ENCODE data around the gene TNFAIP6. TPM values are rescaled to one million over a fixed set of nuclear protein-coding genes. Genes with fewer than 3 reads are reported as not detected.

TNFAIP6 gene
- total and polyA plus RNA-seq, 12 donors = 0.20 to 9.0 (median 0.27) TPM; not detected in 3

DNA sequence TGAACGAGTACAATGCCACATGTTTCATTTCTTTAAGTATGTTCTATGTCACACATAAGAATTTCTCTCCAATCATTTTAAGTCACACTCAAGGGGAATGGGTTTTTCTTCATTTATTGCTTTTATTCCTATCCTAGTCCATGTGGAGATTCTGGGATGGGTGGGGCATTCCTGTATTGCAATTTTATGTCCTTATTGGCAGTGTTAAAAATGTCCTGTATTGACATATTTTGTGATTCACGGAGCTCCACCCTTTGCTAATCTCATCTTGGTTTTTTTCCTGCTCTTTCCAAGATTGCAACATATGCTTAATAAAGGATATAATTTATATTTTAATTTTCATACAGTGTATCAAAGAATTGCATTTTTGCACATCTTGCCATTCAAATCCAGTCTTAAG is 3.4 kb upstream of the TNFAIP6 start:
- H3K4me1 ChIP-seq (replicated peaks in 1 of 2) = no peaks in the 10 kb centered on the region
- no peak for TF ChIP-seq POLR2A (IDR thresholded peaks at IDR 0.05)
- TF ChIP-seq, protein P1, sequence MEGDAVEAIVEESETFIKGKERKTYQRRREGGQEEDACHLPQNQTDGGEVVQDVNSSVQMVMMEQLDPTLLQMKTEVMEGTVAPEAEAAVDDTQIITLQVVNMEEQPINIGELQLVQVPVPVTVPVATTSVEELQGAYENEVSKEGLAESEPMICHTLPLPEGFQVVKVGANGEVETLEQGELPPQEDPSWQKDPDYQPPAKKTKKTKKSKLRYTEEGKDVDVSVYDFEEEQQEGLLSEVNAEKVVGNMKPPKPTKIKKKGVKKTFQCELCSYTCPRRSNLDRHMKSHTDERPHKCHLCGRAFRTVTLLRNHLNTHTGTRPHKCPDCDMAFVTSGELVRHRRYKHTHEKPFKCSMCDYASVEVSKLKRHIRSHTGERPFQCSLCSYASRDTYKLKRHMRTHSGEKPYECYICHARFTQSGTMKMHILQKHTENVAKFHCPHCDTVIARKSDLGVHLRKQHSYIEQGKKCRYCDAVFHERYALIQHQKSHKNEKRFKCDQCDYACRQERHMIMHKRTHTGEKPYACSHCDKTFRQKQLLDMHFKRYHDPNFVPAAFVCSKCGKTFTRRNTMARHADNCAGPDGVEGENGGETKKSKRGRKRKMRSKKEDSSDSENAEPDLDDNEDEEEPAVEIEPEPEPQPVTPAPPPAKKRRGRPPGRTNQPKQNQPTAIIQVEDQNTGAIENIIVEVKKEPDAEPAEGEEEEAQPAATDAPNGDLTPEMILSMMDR (IDR thresholded peaks at IDR 0.05) = no peak
- no peak overlapping the region for H3K27ac ChIP-seq
- DNase-seq = no peak
- intact Hi-C loops (cut with DNase I) = no loop called here
- H3K9me3 ChIP-seq (replicated peaks in 1 of 3) = no peaks in the 10 kb centered on the region
- WGBS, 4 donors = 78 to 84% (median 78%) methylated on average over 2 of the region's 2 CpGs
- H3K27me3 ChIP-seq = no peaks in the 10 kb centered on the region
- no peaks in the 10 kb centered on the region for H3K36me3 ChIP-seq (replicated peaks in 1 of 2)
- no peak overlapping the region for H3K4me3 ChIP-seq

DNA sequence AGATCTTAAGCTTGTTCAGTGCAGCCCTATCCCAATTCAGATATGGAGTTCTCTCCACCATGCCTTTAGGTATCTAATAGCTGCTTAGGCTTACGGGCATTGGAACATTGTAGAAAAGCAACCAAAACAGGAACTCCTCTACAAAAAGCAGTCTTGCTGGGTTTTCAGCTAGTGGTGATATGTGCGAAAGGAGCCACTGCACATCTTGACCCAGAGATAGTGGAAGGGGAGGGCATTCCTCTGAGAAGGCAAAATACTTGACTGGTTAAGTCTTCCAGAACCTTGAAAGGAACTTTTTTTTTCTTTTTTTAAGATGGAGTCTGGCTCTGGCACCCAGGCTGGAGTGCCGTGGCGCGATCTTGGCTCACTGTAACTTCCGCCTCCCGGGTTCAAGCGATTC is 2.6 kb upstream of the TNFAIP6 start:
- intact Hi-C loops (cut with DNase I) = no loop called here
- no peak for DNase-seq
- H3K9me3 ChIP-seq (replicated peaks in 1 of 3) = no peaks in the 10 kb centered on the region
- TF ChIP-seq POLR2A (IDR thresholded peaks at IDR 0.05) = no peak
- TF ChIP-seq, protein P1 (IDR thresholded peaks at IDR 0.05) = no peak
- H3K4me3 ChIP-seq = no peak overlapping the region
- 94 to 98% (median 95%) methylated on average over 8 of the region's 8 CpGs for WGBS, 4 donors
- no peaks in the 10 kb centered on the region for H3K27me3 ChIP-seq
- no peak overlapping the region for H3K27ac ChIP-seq
- no peaks in the 10 kb centered on the region for H3K36me3 ChIP-seq (replicated peaks in 1 of 2)
- H3K4me1 ChIP-seq (replicated peaks in 1 of 2) = no peaks in the 10 kb centered on the region

DNA sequence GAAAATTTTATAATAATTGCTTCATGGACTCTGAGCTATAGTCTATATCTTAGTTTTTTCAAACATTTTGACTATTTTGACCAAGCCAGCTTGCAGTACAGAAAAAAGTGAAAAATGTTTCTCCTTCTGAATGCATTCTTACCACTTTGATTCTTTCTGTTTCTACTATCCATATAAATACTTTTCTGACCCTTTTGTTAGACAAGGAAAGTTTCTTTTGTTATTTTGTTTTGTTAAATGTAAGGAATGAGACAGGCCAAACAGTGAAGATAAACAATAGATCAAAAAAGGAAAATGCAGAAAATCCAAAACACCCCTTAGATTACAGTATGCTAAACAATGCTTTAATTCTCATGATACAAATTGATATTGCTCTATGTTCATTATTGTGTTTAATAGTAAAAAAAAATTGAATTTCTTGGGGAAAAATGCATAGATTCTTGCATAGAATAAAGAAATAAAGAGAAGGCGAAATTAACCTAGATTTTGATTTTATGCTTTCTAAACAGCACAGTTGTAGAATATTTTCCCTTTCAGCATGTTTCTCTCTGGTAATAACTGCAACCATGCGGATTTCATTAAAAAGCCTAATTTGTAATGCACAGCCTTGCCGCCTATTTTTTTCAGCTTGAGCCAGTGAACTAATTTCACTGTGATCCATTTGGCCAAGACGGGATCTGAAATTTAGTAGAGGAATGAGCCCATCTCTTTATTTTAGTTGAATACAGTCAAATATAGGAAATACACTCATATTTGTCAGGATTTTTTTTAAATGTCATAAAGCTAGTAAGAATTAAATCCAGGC is 976 bp downstream of the TNFAIP6 start:
- DNase-seq = no peak
- no peak overlapping the region for H3K27ac ChIP-seq

DNA sequence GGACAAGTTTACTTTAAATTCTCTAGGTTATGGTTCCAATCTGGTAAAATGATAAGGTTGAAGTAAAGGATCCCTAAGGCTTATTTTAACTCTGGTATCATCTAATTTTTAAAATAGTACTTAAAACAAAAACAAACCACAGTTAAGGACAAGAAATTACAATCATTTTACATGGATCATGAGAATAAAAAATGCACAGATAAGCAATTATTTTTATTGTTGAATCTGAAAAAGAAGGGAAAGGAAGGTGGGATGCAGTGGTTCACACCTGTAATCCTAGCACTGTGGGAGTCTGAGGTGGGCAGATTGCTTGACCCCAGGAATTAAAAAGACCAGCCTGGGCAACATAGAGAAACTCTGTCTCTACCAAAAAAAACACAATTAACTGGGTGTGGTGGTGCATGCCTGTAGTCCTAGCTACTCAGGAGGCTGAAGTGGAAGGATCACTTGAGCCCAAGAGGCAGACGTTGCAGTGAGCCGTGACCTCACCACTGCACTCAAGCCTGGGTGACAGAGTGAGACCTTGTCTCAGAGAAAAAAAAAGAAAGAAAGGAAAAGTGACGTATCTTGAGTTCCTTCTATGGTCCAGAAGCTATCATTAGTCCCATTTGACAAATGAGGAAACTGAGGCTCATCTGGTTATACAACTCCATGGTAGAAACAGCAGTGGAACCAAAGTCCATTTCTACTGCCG is 2.5 kb downstream of the TNFAIP6 start:
- TF ChIP-seq, protein P1 (IDR thresholded peaks at IDR 0.05) = no peak
- no peak for TF ChIP-seq POLR2A (IDR thresholded peaks at IDR 0.05)
- Histone ChIP-seq H3K4me1 (replicated peaks in 1 of 2) (no peaks in the 10 kb centered on the region), H3K27ac (no peak overlapping the region), H3K9me3 (replicated peaks in 1 of 3) (no peaks in the 10 kb centered on the region), H3K27me3 (no peaks in the 10 kb centered on the region), H3K4me3 (no peak overlapping the region), H3K36me3 (replicated peaks in 1 of 2) (no peaks in the 10 kb centered on the region)
- no peak for DNase-seq
- intact Hi-C loops (cut with DNase I) = no loop called here
- 81 to 87% (median 84%) methylated on average over 4 of the region's 4 CpGs for WGBS, 4 donors

More for the DNA sequence above, 976 bp downstream of the TNFAIP6 start:
- intact Hi-C loops (cut with DNase I) = no loop called here
- no peaks in the 10 kb centered on the region for H3K4me1 ChIP-seq (replicated peaks in 1 of 2)
- TF ChIP-seq, protein P1 (IDR thresholded peaks at IDR 0.05) = no peak
- TF ChIP-seq POLR2A (IDR thresholded peaks at IDR 0.05) = no peak
- H3K9me3 ChIP-seq (replicated peaks in 1 of 3) = no peaks in the 10 kb centered on the region
- 87 to 97% (median 92%) methylated on average over 4 of the region's 4 CpGs for WGBS, 4 donors
- H3K4me3 ChIP-seq = no peak overlapping the region
- H3K36me3 ChIP-seq (replicated peaks in 1 of 2) = no peaks in the 10 kb centered on the region
- no peaks in the 10 kb centered on the region for H3K27me3 ChIP-seq
